Measurements from ENCODE around the gene MED26.

DNA sequence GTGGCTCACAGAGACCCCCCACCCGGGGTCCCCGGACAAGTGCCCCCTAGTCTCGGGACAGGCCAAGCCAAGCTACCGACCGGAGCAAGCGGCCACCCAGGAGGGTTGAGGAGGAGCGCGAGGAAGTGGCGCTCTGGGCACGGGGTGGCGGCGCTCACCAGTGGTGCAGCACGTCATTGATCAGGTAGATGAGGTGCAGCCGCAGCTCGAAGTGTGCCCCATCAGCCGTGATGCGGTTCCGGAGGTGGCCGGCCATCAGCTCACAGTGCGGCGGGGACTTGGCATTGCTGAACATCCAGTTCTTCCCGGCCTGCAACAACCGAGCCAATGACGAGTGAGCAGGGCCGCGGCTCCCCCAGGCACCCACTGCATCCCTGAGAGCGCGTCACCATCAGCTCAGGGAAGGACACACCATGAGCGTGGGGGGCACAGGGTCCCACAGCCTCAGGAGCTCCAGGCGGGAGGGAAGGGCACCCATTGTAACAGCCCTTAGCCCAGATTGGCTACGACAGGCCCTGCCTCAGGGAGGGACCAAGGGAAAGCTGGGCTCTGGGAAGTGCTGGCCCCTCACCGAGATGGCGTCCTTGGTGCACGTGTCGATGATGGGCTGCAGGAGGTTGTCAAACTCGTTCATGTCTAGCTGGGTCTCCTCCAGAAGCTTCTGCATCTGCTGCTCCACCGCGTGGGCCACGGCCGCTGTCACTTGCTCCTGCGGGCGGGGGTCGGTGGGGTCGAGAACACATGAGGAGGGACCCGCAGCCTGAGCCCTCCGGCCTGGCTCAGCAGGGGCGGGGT lies 95.4 kb downstream of the MED26 start:
- TF ChIP-seq, protein P1, sequence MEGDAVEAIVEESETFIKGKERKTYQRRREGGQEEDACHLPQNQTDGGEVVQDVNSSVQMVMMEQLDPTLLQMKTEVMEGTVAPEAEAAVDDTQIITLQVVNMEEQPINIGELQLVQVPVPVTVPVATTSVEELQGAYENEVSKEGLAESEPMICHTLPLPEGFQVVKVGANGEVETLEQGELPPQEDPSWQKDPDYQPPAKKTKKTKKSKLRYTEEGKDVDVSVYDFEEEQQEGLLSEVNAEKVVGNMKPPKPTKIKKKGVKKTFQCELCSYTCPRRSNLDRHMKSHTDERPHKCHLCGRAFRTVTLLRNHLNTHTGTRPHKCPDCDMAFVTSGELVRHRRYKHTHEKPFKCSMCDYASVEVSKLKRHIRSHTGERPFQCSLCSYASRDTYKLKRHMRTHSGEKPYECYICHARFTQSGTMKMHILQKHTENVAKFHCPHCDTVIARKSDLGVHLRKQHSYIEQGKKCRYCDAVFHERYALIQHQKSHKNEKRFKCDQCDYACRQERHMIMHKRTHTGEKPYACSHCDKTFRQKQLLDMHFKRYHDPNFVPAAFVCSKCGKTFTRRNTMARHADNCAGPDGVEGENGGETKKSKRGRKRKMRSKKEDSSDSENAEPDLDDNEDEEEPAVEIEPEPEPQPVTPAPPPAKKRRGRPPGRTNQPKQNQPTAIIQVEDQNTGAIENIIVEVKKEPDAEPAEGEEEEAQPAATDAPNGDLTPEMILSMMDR (IDR thresholded peaks at IDR 0.05 in 2 of 3, conservative IDR thresholded peaks at IDR 0.05 in 1 of 3; ENCODE audit: insufficient read depth in 2 of 3, low read depth in 1 of 3, low read length in 3 of 3), result no peak
- TF ChIP-seq TGIF2 (CRISPR knock-in tag; IDR thresholded peaks at IDR 0.05) (no peak), RCOR1 (IDR thresholded peaks at IDR 0.05; ENCODE audit: borderline replicate concordance in 1 of 2, low read depth in 2 of 2, low read length in 2 of 2) (no peak), RBBP5 (IDR thresholded peaks at IDR 0.05; ENCODE audit: borderline replicate concordance, insufficient read depth, low read length, poor library complexity, severe bottlenecking) (no peak), RBM25 (IDR thresholded peaks at IDR 0.05; ENCODE audit: low read depth, low read length, severe bottlenecking) (no peak), FOXA1 (IDR thresholded peaks at IDR 0.05; ENCODE audit: borderline replicate concordance) (no peak), POLR2AphosphoS5 (IDR thresholded peaks at IDR 0.05; ENCODE audit: control insufficient read depth, insufficient read depth, low read depth, low read length) (no peak), NCOR1 (IDR thresholded peaks at IDR 0.05) (no peak), THAP7 (CRISPR knock-in tag; IDR thresholded peaks at IDR 0.05) (no peak)
- TF ChIP-seq, protein P2, sequence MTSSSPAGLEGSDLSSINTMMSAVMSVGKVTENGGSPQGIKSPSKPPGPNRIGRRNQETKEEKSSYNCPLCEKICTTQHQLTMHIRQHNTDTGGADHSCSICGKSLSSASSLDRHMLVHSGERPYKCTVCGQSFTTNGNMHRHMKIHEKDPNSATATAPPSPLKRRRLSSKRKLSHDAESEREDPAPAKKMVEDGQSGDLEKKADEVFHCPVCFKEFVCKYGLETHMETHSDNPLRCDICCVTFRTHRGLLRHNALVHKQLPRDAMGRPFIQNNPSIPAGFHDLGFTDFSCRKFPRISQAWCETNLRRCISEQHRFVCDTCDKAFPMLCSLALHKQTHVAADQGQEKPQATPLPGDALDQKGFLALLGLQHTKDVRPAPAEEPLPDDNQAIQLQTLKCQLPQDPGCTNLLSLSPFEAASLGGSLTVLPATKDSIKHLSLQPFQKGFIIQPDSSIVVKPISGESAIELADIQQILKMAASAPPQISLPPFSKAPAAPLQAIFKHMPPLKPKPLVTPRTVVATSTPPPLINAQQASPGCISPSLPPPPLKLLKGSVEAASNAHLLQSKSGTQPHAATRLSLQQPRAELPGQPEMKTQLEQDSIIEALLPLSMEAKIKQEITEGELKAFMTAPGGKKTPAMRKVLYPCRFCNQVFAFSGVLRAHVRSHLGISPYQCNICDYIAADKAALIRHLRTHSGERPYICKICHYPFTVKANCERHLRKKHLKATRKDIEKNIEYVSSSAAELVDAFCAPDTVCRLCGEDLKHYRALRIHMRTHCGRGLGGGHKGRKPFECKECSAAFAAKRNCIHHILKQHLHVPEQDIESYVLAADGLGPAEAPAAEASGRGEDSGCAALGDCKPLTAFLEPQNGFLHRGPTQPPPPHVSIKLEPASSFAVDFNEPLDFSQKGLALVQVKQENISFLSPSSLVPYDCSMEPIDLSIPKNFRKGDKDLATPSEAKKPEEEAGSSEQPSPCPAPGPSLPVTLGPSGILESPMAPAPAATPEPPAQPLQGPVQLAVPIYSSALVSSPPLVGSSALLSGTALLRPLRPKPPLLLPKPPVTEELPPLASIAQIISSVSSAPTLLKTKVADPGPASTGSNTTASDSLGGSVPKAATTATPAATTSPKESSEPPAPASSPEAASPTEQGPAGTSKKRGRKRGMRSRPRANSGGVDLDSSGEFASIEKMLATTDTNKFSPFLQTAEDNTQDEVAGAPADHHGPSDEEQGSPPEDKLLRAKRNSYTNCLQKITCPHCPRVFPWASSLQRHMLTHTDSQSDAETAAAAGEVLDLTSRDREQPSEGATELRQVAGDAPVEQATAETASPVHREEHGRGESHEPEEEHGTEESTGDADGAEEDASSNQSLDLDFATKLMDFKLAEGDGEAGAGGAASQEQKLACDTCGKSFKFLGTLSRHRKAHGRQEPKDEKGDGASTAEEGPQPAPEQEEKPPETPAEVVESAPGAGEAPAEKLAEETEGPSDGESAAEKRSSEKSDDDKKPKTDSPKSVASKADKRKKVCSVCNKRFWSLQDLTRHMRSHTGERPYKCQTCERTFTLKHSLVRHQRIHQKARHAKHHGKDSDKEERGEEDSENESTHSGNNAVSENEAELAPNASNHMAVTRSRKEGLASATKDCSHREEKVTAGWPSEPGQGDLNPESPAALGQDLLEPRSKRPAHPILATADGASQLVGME (CRISPR knock-in tag; IDR thresholded peaks at IDR 0.05), result no peak

Data from K562 (cell line).